Transverse colon (tissue), 4 donors: ENCODE measurements around the gene PRPF8.

Experiments
- POLR2AphosphoS5 ChIP-seq, 3 donors: sonication (generic); formaldehyde crosslinking; IDR thresholded peaks; one replicate each; pipeline ENCODE4 v1.6.1; 2016; ENCODE audit warnings: antibody characterized with exemption in 3 of 3
- TF ChIP-seq, protein P1 (sequence below), 5 experiments: fragments of 200-600 bp in 3 of 5; fragments of 450-650 bp in 2 of 5; sonication (generic) in 3 of 5; IDR thresholded peaks; 1 replicate in 2 of 5; 2 replicates in 3 of 5; pipeline ENCODE4 v1.5.1; 2016 to 2017; ENCODE audit warnings: antibody characterized with exemption in 5 of 5, inconsistent platforms in 3 of 5, mild to moderate bottlenecking in 2 of 5, moderate library complexity in 1 of 5

DNA sequence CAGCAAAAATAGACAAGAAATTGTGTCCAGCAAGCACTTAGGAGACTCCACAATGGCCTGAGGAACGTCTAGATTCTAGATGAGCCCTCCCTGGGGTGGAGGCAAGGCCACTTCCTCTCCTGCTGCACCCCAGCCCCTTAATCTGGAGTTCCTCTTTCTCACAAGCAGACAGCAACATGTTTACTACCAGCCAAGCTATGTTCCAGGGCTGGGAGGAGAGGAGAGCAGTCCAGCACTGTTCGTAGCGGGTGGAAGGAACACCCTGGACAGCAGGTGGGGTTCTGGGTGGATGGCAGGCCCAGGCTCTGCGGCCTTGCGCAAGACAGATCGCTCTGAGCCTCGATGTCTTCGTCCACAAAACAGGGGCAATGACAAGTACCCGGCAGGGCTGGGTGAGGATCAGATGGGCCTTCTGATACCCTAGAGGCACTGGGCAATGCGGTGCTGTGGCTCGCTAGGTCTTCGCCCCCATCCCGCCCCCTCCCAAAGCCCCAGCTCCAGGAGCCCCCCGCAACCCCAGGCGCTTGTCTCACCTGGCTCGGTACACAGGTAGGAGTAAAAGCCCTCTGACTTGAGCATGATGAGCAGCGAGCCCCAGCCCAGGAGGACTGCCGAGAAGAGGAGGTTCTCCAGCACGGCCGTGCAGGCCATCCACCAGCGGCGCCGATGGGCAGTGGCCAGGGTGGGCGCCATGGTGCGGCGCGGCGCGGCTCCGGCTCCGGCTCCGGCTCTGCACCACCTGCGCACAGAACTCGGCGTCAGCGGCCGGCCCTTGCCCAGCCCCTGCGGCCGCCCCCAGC, 57.3 kb downstream of the PRPF8 start:
- peak; percentile 34 to 64 (median 54) for TF ChIP-seq POLR2AphosphoS5 (IDR thresholded peaks at IDR 0.05)
- TF ChIP-seq, protein P1, sequence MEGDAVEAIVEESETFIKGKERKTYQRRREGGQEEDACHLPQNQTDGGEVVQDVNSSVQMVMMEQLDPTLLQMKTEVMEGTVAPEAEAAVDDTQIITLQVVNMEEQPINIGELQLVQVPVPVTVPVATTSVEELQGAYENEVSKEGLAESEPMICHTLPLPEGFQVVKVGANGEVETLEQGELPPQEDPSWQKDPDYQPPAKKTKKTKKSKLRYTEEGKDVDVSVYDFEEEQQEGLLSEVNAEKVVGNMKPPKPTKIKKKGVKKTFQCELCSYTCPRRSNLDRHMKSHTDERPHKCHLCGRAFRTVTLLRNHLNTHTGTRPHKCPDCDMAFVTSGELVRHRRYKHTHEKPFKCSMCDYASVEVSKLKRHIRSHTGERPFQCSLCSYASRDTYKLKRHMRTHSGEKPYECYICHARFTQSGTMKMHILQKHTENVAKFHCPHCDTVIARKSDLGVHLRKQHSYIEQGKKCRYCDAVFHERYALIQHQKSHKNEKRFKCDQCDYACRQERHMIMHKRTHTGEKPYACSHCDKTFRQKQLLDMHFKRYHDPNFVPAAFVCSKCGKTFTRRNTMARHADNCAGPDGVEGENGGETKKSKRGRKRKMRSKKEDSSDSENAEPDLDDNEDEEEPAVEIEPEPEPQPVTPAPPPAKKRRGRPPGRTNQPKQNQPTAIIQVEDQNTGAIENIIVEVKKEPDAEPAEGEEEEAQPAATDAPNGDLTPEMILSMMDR (IDR thresholded peaks at IDR 0.05) = no peak
